Measurements from ENCODE around the gene SAMD5.

The SAMD5 gene

GRCh38 chr6:147567141-147567805 is 58.8 kb downstream of the SAMD5 start:
- peak in 2 of 4 experiments; percentile 22 to 32 for DNase-seq

- DNase-seq: no peak
Measured at GRCh38 chr6:147569788-147570187, 61.3 kb downstream of the SAMD5 start.

- no peak for DNase-seq
Measured at GRCh38 chr6:147570681-147571080, 62.2 kb downstream of the SAMD5 start.

- DNase-seq: no peak
Measured at GRCh38 chr6:147577488-147577887, 69.0 kb downstream of the SAMD5 start.

GRCh38 chr6:147578159-147578558 is 69.7 kb downstream of the SAMD5 start:
- DNase-seq: no peak

- DNase-seq: no peak
Measured at GRCh38 chr6:147578883-147579282, 70.4 kb downstream of the SAMD5 start.

GRCh38 chr6:147579667-147580066 is 71.2 kb downstream of the SAMD5 start:
- DNase-seq: no peak

GRCh38 chr6:147582991-147583390 is 74.5 kb downstream of the SAMD5 start:
- DNase-seq: no peak

GRCh38 chr6:147585256-147585655 is 76.8 kb downstream of the SAMD5 start:
- no peak for DNase-seq

GRCh38 chr6:147586044-147586443 is 77.6 kb downstream of the SAMD5 start:
- DNase-seq: no peak

- no peak for DNase-seq
Measured at GRCh38 chr6:147587907-147588306, 79.4 kb downstream of the SAMD5 start.

- no peak for DNase-seq
Measured at GRCh38 chr6:147588469-147588868, 80.0 kb downstream of the SAMD5 start.

GRCh38 chr6:147589739-147590250 is 81.3 kb downstream of the SAMD5 start:
- DNase-seq: no peak

- no peak for DNase-seq
Measured at GRCh38 chr6:147595961-147596360, 87.5 kb downstream of the SAMD5 start.

- no peak for DNase-seq
Measured at GRCh38 chr6:147603392-147604081, 95.0 kb downstream of the SAMD5 start.

- DNase-seq: no peak
Measured at GRCh38 chr6:147604373-147604772, 95.9 kb downstream of the SAMD5 start.

GRCh38 chr6:147611992-147612391 is 103.5 kb downstream of the SAMD5 start:
- no peak for DNase-seq

- DNase-seq: no peak
Measured at GRCh38 chr6:147614501-147614900, 106.0 kb downstream of the SAMD5 start.

GRCh38 chr6:147615659-147616456 is 107.4 kb downstream of the SAMD5 start:
- DNase-seq: no peak

GRCh38 chr6:147617366-147617765 is 108.9 kb downstream of the SAMD5 start:
- no peak for DNase-seq

GRCh38 chr6:147618457-147618856 is 110.0 kb downstream of the SAMD5 start:
- no peak for DNase-seq

- peak; percentile 14 to 50 (median 43) for DNase-seq
Measured at GRCh38 chr6:147618927-147619326, 110.4 kb downstream of the SAMD5 start.
